Upper lobe of left lung (tissue), 4 donors: ENCODE results near the gene FER.

ENCODE experiments used
- EP300 ChIP-seq, 4 donors: sonication (generic); formaldehyde crosslinking; IDR thresholded peaks; one replicate each; pipeline ENCODE4 v1.5.1; 2017; ENCODE audit warnings: antibody characterized with exemption in 4 of 4, control low read depth in 2 of 4
- POLR2A ChIP-seq, 4 donors: fragments of 450-650 bp; IDR thresholded peaks; one replicate each; pipeline ENCODE4 v1.5.1; 2016 to 2017; ENCODE audit warnings: antibody characterized with exemption in 4 of 4, mild to moderate bottlenecking in 2 of 4

- TF ChIP-seq POLR2A (IDR thresholded peaks at IDR 0.05), result no peak
- no peak for TF ChIP-seq EP300 (IDR thresholded peaks at IDR 0.05)
Measured at GRCh38 chr5:108730617-108731340, 16.9 kb upstream of the FER start.
